ENCODE data around the gene AFAP1. TPM values are rescaled to one million over a fixed set of nuclear protein-coding genes. Genes with fewer than 3 reads are reported as not detected.

Gene AFAP1
- total RNA-seq, 1 experiment from 2014 or later: 22.5 TPM

DNA sequence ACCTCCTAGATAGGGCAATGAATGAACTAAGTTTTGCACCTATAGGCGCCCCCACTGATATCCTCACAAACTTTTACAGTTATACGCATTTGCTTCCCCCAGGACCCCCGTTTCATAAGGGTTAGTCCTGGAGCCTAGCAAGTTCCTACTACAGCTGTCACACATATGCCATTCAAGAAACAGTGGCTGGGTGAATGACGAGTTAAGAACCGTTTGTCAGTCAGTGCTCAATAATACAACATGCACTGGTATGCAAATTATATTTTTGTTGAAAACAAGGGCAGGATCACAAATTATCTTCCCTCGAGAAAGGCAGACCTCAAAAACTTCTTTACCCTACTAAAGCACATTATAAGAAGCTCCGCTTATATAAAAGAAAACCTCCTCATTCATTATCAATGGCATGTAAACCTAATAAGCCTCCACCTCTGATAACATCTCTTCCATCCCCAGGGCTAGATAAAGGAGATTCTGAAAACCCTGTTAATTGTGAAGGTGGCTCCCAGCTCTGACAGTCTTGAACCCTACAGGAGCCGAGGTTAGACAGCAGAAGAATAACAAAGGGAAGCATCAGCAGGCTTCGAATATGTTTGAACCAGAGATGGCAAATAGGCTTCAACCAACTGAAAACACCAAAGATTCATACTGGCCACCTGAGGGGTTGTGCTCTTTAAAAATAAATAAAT is 40.3 kb downstream of the AFAP1 start:
- no peak for DNase-seq (ENCODE audit: unreplicated experiment)
- no peak overlapping the region for H3K4me3 Mint-ChIP-seq (ENCODE audit: unreplicated experiment)
- TF ChIP-seq, protein P1, sequence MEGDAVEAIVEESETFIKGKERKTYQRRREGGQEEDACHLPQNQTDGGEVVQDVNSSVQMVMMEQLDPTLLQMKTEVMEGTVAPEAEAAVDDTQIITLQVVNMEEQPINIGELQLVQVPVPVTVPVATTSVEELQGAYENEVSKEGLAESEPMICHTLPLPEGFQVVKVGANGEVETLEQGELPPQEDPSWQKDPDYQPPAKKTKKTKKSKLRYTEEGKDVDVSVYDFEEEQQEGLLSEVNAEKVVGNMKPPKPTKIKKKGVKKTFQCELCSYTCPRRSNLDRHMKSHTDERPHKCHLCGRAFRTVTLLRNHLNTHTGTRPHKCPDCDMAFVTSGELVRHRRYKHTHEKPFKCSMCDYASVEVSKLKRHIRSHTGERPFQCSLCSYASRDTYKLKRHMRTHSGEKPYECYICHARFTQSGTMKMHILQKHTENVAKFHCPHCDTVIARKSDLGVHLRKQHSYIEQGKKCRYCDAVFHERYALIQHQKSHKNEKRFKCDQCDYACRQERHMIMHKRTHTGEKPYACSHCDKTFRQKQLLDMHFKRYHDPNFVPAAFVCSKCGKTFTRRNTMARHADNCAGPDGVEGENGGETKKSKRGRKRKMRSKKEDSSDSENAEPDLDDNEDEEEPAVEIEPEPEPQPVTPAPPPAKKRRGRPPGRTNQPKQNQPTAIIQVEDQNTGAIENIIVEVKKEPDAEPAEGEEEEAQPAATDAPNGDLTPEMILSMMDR (IDR thresholded peaks at IDR 0.05; ENCODE audit: unreplicated experiment): no peak
- no TSS peak for BruUV-seq (replicated peaks)
- H3K9me3 Mint-ChIP-seq (ENCODE audit: unreplicated experiment): no peaks in the 10 kb centered on the region
- ChIA-PET POLR2A (interaction anchor here (0.9 kb wide), 1 partner anchor 22 kb away, joined by 3 read pairs; no protein-coding TSS in a partner anchor), CTCF (no interaction called here)
- H3K27me3 Mint-ChIP-seq (ENCODE audit: insufficient read depth, unreplicated experiment): no peaks in the 10 kb centered on the region
- H3K36me3 Mint-ChIP-seq (ENCODE audit: insufficient read depth, unreplicated experiment): peaks cover 6% of the 10 kb centered on the region
- H3K4me1 Mint-ChIP-seq (ENCODE audit: insufficient read depth, unreplicated experiment): no peaks in the 10 kb centered on the region
- H3K27ac Mint-ChIP-seq (ENCODE audit: low read depth, unreplicated experiment): no peak overlapping the region
- intact Hi-C loops (cut with micrococcal nuclease): no loop called here

DNA sequence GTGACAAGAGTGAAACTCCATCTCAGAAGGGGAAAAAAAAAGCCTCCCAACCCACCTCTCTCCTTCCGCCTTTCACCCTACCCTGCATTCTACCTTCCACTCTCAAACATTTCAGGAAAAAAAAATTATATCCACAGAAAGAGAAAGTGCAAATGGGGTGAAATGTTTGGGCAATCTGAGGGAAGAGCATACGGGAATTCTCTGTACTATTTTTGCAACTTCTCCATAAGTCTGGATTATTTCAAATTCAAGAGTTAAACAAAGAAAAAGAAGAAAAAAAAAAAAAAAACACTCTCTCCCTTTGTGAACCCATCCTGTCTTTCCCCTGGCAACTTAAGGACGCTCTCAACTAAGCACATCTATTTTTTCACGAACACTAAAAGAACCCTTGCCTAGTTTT is 41.3 kb downstream of the AFAP1 start:
- no TSS peak for BruUV-seq (replicated peaks)
- H3K27me3 Mint-ChIP-seq (ENCODE audit: insufficient read depth, unreplicated experiment): no peaks in the 10 kb centered on the region
- H3K4me1 Mint-ChIP-seq (ENCODE audit: insufficient read depth, unreplicated experiment): peaks cover 5% of the 10 kb centered on the region
- ChIA-PET CTCF (no interaction called here), POLR2A (no interaction called here)
- H3K9me3 Mint-ChIP-seq (ENCODE audit: unreplicated experiment): no peaks in the 10 kb centered on the region
- no peak overlapping the region for H3K27ac Mint-ChIP-seq (ENCODE audit: low read depth, unreplicated experiment)
- H3K36me3 Mint-ChIP-seq (ENCODE audit: insufficient read depth, unreplicated experiment): peaks cover 6% of the 10 kb centered on the region
- DNase-seq (ENCODE audit: unreplicated experiment): no peak
- intact Hi-C loops (cut with micrococcal nuclease): no loop called here
- H3K4me3 Mint-ChIP-seq (ENCODE audit: unreplicated experiment): no peak overlapping the region
- TF ChIP-seq, protein P1 (IDR thresholded peaks at IDR 0.05; ENCODE audit: unreplicated experiment): no peak

DNA sequence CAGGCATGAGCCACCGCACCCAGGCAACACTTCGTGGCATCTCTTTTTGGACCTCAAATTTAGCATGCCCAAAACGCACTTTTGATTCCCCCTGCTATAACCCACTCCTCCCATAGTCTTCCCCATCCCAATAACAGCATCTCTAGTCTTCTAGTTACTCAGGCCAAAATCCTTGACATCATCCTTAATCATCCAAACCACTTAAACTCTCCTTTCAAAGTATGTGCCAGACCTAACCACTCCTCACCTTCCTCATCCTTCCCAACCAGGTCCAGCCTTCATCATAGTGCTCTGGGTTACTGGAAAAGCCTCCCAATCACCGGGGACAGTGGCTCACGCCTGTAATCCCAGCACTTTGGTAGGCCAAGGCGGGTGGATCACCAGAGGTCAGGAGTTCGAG is 41.9 kb downstream of the AFAP1 start:
- ChIA-PET POLR2A (no interaction called here), CTCF (no interaction called here)
- DNase-seq (ENCODE audit: unreplicated experiment): no peak
- no peak overlapping the region for H3K4me3 Mint-ChIP-seq (ENCODE audit: unreplicated experiment)
- no peaks in the 10 kb centered on the region for H3K9me3 Mint-ChIP-seq (ENCODE audit: unreplicated experiment)
- TF ChIP-seq, protein P1 (IDR thresholded peaks at IDR 0.05; ENCODE audit: unreplicated experiment): no peak
- H3K27me3 Mint-ChIP-seq (ENCODE audit: insufficient read depth, unreplicated experiment): no peaks in the 10 kb centered on the region
- BruUV-seq (replicated peaks): no TSS peak
- H3K36me3 Mint-ChIP-seq (ENCODE audit: insufficient read depth, unreplicated experiment): peaks cover 3% of the 10 kb centered on the region
- no peak overlapping the region for H3K27ac Mint-ChIP-seq (ENCODE audit: low read depth, unreplicated experiment)
- H3K4me1 Mint-ChIP-seq (ENCODE audit: insufficient read depth, unreplicated experiment): peaks cover 5% of the 10 kb centered on the region
- intact Hi-C loops (cut with micrococcal nuclease): no loop called here

DNA sequence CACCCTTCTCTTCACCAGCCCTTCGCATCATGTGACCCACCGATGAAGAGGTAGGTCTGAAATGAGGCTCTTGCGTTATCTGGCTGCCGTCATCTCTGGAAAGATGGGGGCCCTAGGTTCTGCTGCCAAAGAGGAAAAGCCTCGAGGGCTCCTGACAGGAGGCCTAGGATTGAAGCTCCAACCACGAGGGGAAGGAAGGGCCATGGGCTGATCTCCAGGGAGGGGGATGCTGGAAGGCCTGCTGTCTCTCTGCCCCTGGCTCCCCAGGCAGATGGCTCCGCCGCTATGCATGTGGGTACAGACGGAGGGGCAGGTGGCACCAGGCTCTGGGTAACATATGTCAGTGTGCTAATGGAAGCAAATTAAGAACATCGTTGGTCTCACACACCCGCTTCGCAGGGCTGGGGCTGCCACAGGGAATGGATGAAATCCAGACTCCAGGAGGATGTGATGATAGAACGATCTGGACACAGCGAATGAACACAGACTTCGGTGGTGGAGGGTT is 44.9 kb downstream of the AFAP1 start:
- intact Hi-C loops (cut with micrococcal nuclease): no loop called here
- Mint-ChIP-seq H3K4me1 (ENCODE audit: insufficient read depth, unreplicated experiment) (peaks cover 24% of the 10 kb centered on the region), H3K36me3 (ENCODE audit: insufficient read depth, unreplicated experiment) (no peaks in the 10 kb centered on the region), H3K9me3 (ENCODE audit: unreplicated experiment) (no peaks in the 10 kb centered on the region), H3K27me3 (ENCODE audit: insufficient read depth, unreplicated experiment) (no peaks in the 10 kb centered on the region), H3K27ac (ENCODE audit: low read depth, unreplicated experiment) (no peak overlapping the region), H3K4me3 (ENCODE audit: unreplicated experiment) (no peak overlapping the region)
- BruUV-seq (replicated peaks): no TSS peak
- TF ChIP-seq, protein P1 (IDR thresholded peaks at IDR 0.05; ENCODE audit: unreplicated experiment): no peak
- no peak for DNase-seq (ENCODE audit: unreplicated experiment)
- CTCF ChIA-PET: no interaction called here
- POLR2A ChIA-PET: interaction anchor here (0.6 to 0.9 kb wide), 2 partner anchors 44 to 52 kb away, joined by 3 read pairs; no protein-coding TSS in a partner anchor

Data from MCF 10A (cell line).